ENCODE results near the gene DNAAF1. TPM values are rescaled to one million over a fixed set of nuclear protein-coding genes. Genes with fewer than 3 reads are reported as not detected.

The DNAAF1 gene
- total RNA-seq, 4 donors from 2014 or later = 0.44 to 0.85 TPM; not detected in 2

DNA sequence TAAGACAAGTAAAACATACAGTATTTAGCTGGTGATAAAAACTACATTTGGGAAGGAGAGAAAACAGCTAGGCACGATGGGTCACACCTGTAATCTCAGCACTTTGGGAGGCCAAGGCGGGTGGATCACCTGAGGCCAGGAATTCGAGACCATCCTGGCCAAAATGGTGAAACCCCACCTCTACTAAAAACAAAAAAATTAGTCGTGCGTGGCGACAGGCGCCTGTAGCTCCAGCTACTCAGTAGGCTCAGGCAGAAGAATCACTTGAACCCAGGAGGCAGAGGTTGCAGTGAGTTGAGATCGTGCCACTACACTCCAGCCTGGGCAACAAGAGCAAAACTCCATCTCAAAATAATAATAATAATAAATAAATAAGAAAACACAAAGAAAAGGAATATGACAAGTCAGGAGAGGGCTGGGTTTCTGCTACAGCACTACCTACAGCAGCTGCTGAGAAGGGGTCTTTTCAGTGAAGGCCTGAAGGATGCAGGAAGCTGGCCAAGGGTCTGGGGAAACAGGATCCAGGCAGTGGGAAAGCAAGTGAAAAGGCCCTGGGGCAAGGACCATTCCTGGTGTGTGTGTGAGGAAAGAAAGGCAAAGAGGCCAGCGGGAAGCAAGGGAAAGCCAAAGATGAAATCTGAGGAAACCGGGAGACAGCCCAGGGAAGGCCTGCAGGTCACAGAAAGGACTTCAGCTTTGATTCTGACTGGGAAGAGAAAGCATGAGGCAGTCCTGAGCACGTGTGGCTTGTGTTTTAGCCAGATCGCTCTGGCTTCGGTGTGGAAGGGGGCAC, 39.0 kb upstream of the DNAAF1 start:
- TF ChIP-seq, protein P1, sequence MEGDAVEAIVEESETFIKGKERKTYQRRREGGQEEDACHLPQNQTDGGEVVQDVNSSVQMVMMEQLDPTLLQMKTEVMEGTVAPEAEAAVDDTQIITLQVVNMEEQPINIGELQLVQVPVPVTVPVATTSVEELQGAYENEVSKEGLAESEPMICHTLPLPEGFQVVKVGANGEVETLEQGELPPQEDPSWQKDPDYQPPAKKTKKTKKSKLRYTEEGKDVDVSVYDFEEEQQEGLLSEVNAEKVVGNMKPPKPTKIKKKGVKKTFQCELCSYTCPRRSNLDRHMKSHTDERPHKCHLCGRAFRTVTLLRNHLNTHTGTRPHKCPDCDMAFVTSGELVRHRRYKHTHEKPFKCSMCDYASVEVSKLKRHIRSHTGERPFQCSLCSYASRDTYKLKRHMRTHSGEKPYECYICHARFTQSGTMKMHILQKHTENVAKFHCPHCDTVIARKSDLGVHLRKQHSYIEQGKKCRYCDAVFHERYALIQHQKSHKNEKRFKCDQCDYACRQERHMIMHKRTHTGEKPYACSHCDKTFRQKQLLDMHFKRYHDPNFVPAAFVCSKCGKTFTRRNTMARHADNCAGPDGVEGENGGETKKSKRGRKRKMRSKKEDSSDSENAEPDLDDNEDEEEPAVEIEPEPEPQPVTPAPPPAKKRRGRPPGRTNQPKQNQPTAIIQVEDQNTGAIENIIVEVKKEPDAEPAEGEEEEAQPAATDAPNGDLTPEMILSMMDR (IDR thresholded peaks at IDR 0.05; ENCODE audit: low read depth) = no peak

- TF ChIP-seq, protein P1 (IDR thresholded peaks at IDR 0.05; ENCODE audit: low read depth) = no peak
Observed at GRCh38 chr16:84107921-84108320, 37.2 kb upstream of the DNAAF1 start.

DNA sequence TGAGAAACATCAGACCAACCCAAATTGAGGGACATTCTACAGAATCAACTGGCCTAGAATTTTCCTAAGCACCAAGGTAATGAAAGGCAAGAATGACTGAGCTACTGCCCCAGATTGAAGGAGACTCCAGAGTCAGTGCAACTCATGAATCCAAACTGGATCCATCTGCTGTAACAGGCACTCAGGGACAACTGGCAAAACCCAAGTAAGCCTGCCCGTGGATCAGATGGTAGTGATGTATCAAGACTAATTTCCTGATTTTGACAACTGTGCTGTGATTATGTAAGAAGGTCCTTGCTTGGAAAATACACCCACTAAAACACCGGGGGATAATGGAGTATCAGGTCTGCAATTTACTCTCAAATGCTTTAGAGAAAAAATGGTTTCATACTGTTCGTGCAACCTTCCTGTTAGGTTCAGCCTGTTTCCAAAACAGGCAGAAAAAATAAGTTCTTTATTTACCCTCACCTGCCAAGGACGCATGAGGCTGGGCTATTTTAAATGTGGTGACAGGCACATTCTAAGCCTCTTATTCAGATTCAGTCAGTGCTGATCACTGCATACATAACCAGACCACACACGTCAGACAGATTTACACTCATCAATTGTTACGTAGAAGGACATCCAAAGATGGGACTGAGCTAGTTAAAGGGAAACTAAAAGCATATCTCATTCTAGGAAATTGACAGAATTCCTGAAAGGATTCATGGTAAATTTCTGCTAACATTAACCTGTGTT, 35.3 kb upstream of the DNAAF1 start:
- TF ChIP-seq, protein P1 (IDR thresholded peaks at IDR 0.05; ENCODE audit: low read depth) = no peak

GRCh38 chr16:84110527-84110926, 34.6 kb upstream of the DNAAF1 start:
- TF ChIP-seq, protein P1 (IDR thresholded peaks at IDR 0.05; ENCODE audit: low read depth) = no peak

GRCh38 chr16:84111525-84111924, 33.6 kb upstream of the DNAAF1 start:
- TF ChIP-seq, protein P1 (IDR thresholded peaks at IDR 0.05; ENCODE audit: low read depth) = no peak

- TF ChIP-seq, protein P1 (IDR thresholded peaks at IDR 0.05; ENCODE audit: low read depth) = no peak
Observed at GRCh38 chr16:84115919-84116719, 29.0 kb upstream of the DNAAF1 start.

All from subcutaneous adipose tissue (tissue), 4 donors.